HepG2 (cell line): ENCODE data around the gene CAMK1. TPM values are rescaled to one million over a fixed set of nuclear protein-coding genes. Genes with fewer than 3 reads are reported as not detected.

ENCODE experiments used
- ATAC-seq: fragments of 200-7000 bp; cut with Tn5 transposase; 3 replicates; pipeline ENCODE4 v1.9.1; 2020; ENCODE audit warnings: mild to moderate bottlenecking, moderate library complexity
- BruUV-seq: library from RNA; stranded (reverse); fragments of 400-500 nt; replicated peaks from 2 replicates; lab custom pipeline; 2021; lab: Mats Ljungman, UMichigan
- CTCF ChIA-PET: fragments of 300-600 bp; formaldehyde crosslinking; extraction: SDS; loops from one replicate; lab custom pipeline; 2021; ENCODE audit warnings: low total read pairs, inconsistent platforms, low intra/inter-chr PET ratio; lab: Yijun Ruan, JAX
- POLR2A ChIA-PET: fragments of 350-600 bp; sonication (Branson Sonifier 250); formaldehyde crosslinking; loops from one replicate; lab custom pipeline; 2020; ENCODE audit warnings: antibody characterized with exemption, inconsistent platforms; lab: Yijun Ruan, JAX
- DNase-seq: peaks from one replicate; pipeline ENCODE4 v3.0.0-alpha.2; 2015; ENCODE audit warnings: low spot score
- FAIRE-seq: peaks from 3 replicates; lab custom pipeline; 2011; peaks lifted over from hg19 to GRCh38; lab: Jason Lieb, UNC
- H2AFZ ChIP-seq: one replicate; pipeline ENCODE4 v1.6.1; 2011; ENCODE audit warnings: low read length, inconsistent platforms
- H3K27ac ChIP-seq: fragments of 300-600 bp; 3 replicates; pipeline ENCODE4 v1.8.0; 2011; ENCODE audit warnings: mixed run types, mild to moderate bottlenecking, mixed read lengths, low read length, inconsistent platforms; ENCODE audit not compliant: insufficient read depth; ENCODE audit errors: extremely low read length
- H3K27me3 ChIP-seq, 2 experiments: fragments of 200-600 bp in 1 of 2; 2 replicates in 1 of 2; 3 replicates in 1 of 2; pipeline versions ENCODE4 v1.6.0 to v1.8.0; 2011; ENCODE audit warnings: low read length in 2 of 2, mild to moderate bottlenecking in 2 of 2, moderate library complexity in 2 of 2, inconsistent platforms in 1 of 2; ENCODE audit not compliant: insufficient read depth in 2 of 2, control insufficient read depth in 1 of 2
- H3K36me3 ChIP-seq, 2 experiments: fragments of 200-600 bp in 1 of 2; replicated peaks in 1 of 2; 2 replicates in 1 of 2; 3 replicates in 1 of 2; pipeline versions ENCODE4 v1.5.1 to v1.8.0; 2011; ENCODE audit warnings: low read length in 2 of 2, inconsistent platforms in 1 of 2; ENCODE audit not compliant: insufficient read depth in 2 of 2, control insufficient read depth in 1 of 2
- H3K4me1 ChIP-seq: 2 replicates; pipeline ENCODE4 v1.5.1; 2012; ENCODE audit warnings: low read length, inconsistent platforms; ENCODE audit not compliant: insufficient read depth
- H3K4me2 ChIP-seq: 2 replicates; pipeline ENCODE4 v1.6.0; 2011; ENCODE audit warnings: low read depth, low read length, inconsistent platforms
- H3K4me3 ChIP-seq, 3 experiments: fragments of 200-600 bp in 1 of 3; sonication (generic), shearing (Covaris generic) in 1 of 3; replicated peaks in 1 of 3; 2 replicates each; pipeline ENCODE4 v1.5.1; 2011 to 2016; ENCODE audit warnings: low read length in 3 of 3, inconsistent platforms in 2 of 3, low read depth in 2 of 3, mild to moderate bottlenecking in 2 of 3, control low read depth in 1 of 3, mixed read lengths in 1 of 3; ENCODE audit not compliant: insufficient read depth in 1 of 3
- H3K79me2 ChIP-seq: one replicate; pipeline ENCODE4 v1.6.1; 2011; ENCODE audit warnings: low read length, inconsistent platforms; ENCODE audit not compliant: insufficient read depth
- H3K9ac ChIP-seq: 2 replicates; pipeline ENCODE4 v1.6.0; 2011; ENCODE audit warnings: mild to moderate bottlenecking, low read depth, low read length, inconsistent platforms; ENCODE audit not compliant: insufficient read depth
- H3K9me3 ChIP-seq: 2 replicates; pipeline ENCODE4 v1.5.1; 2012; ENCODE audit warnings: mild to moderate bottlenecking, low read length
- H4K20me1 ChIP-seq: 2 replicates; pipeline ENCODE4 v1.6.0; 2011; ENCODE audit warnings: inconsistent platforms, mild to moderate bottlenecking, low read length, moderate library complexity; ENCODE audit not compliant: insufficient read depth
- AGO2 ChIP-seq: fragments of 200-400 bp; formaldehyde crosslinking; optimal IDR thresholded peaks from 2 replicates; pipeline ENCODE3; 2017; ENCODE audit warnings: mild to moderate bottlenecking, low read depth, low read length, moderate library complexity
- MBD4 ChIP-seq: IDR thresholded peaks from 2 replicates; pipeline ENCODE4 v1.6.1; 2012; ENCODE audit warnings: low read length, inconsistent platforms, borderline replicate concordance
- SIX1 ChIP-seq: sonication (generic); formaldehyde crosslinking; IDR thresholded peaks from 2 replicates; pipeline ENCODE4 v1.4.0; 2020; ENCODE audit warnings: missing genetic modification reagents, borderline replicate concordance
- THAP9 ChIP-seq: sonication (generic); formaldehyde crosslinking; IDR thresholded peaks from 2 replicates; pipeline ENCODE4; 2020; ENCODE audit warnings: missing genetic modification reagents, mild to moderate bottlenecking, borderline replicate concordance
- ZNF282 ChIP-seq: fragments of 450-650 bp; IDR thresholded peaks from 2 replicates; pipeline ENCODE4 v1.6.1; 2018; ENCODE audit not compliant: partially characterized antibody
- ZNF552 ChIP-seq: sonication (generic); formaldehyde crosslinking; IDR thresholded peaks from 2 replicates; pipeline ENCODE4 v1.9.0; 2022; ENCODE audit warnings: missing genetic modification reagents, mild to moderate bottlenecking, borderline replicate concordance
- WGBS: methylation state at CpG from one replicate; pipeline ENCODE4 v1.1.6; 2017; ENCODE audit warnings: low lambda C conversion rate; 5-methylcytosine and 5-hydroxymethylcytosine counted together
- in situ Hi-C: cut with HindIII; loops from 2 replicates; pipeline ENCODE4 v1.10.0; 2017; ENCODE audit warnings: low pct_unique_long_range_greater_than_20kb; ENCODE audit not compliant: extremely low pct_ligation_motif_present
- intact Hi-C: fragments of 100-400 bp; cut with micrococcal nuclease; formaldehyde crosslinking; loops from one replicate; pipeline ENCODE4 v1.10.0; 2022; ENCODE audit not compliant: unreplicated experiment
- polyA plus RNA-seq, 8 experiments: library from polyadenylated mRNA; depleted of rRNA in 3 of 8; stranded (reverse) in 7 of 8; unstranded in 1 of 8; fragments of >200 nt; fragmentation: Illumina TruSeq in 4 of 8; extraction: Trizol in 4 of 8; gene quantifications; 2 replicates each; pipeline versions ENCODE4 v1.2.1 to v1.2.3, GENCODE V29; 2011 to 2016; ENCODE audit warnings: low read depth in 4 of 8, missing spikeins in 1 of 8, mixed read lengths in 1 of 8; ENCODE audit not compliant: insufficient read depth in 1 of 8
- total RNA-seq, 5 experiments: library from RNA; depleted of rRNA; stranded (reverse); fragments of >200 nt; fragmentation: Illumina TruSeq; extraction: Trizol; gene quantifications; 2 replicates each; pipeline ENCODE4 v1.2.3, GENCODE V29; 2016; ENCODE audit warnings: low read depth in 1 of 5

Gene CAMK1
- total and polyA plus RNA-seq, 2 of the 13 experiments (the other 11 are each of a cell fraction or from before 2014, with no cell fraction given) = 26.4 to 53.3 TPM

DNA sequence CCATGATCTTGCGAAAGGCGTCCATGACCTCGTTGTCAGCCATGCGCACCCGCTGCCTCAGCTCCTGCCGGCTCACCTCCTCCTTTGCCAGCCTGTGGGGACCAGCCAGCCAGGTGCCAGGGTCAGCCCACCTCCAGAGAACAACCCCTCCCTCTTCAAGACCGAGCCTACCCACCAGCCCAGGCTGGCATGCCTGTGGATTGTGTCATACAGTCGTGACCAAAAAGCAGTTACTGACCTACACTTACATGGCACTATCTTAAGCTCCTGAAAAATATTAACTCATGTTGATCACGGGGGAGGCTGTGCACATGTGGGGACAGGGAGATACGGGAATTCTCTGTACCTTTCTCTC is 10.7 kb upstream of the CAMK1 start:
- Histone ChIP-seq H2AFZ (no peak overlapping the region), H4K20me1 (no peaks in the 10 kb centered on the region), H3K27me3 (no peaks in the 10 kb centered on the region), H3K4me1 (peaks cover 16% of the 10 kb centered on the region), H3K4me3 (no peak overlapping the region), H3K4me2 (no peak overlapping the region), H3K79me2 (no peaks in the 10 kb centered on the region), H3K9ac (no peak overlapping the region), H3K9me3 (no peaks in the 10 kb centered on the region), H3K27ac (no peak overlapping the region), H3K36me3 (peaks cover 14 to 34% of the 10 kb centered on the region in 2 experiments)
- TF ChIP-seq AGO2 = peak; percentile 33
- no peak for TF ChIP-seq ZNF282
- TF ChIP-seq MBD4 = no peak
- no peak for TF ChIP-seq SIX1
- TF ChIP-seq ZNF552 = no peak
- TF ChIP-seq THAP9 (CRISPR knock-in tag) = no peak
- ChIA-PET CTCF (no interaction called here), POLR2A (interaction anchor here (2.5 kb wide), 1 partner anchor 12 kb away, joined by 15 read pairs; the partner anchor contains the start of genes ARPC4 and TADA3)
- intact Hi-C loops (no loop called here), in situ Hi-C loops (no loop called here)
- BruUV-seq = no TSS peak
- over 99% methylated on average over 8 of the region's 10 CpGs for WGBS
- DNase-seq = no peak
- no peak for FAIRE-seq
- ATAC-seq = no peak
